CD4-positive, CD25-positive, alpha-beta regulatory T cell (primary cell): ENCODE measurements around the gene PKN2. TPM values are rescaled to one million over a fixed set of nuclear protein-coding genes. Genes with fewer than 3 reads are reported as not detected.

Experiments
- ATAC-seq, 2 donors: fragments of 150-1000 bp; cut with Tn5 transposase; one replicate each; pipeline ENCODE4 v1.10.0; 2021; ENCODE audit warnings: low read depth in 2 of 2, moderate number of reproducible peaks in 2 of 2, moderate library complexity in 1 of 2
- DNase-seq, 3 donors: peaks; one replicate each; pipeline versions ENCODE4 v3.0.0 to v3.0.0-alpha.2; 2012 to 2022; ENCODE audit warnings: mixed read lengths in 1 of 3
- H3K27ac ChIP-seq: one replicate; pipeline ENCODE4 v1.7.0; 2013; ENCODE audit warnings: mild to moderate bottlenecking, low read length; ENCODE audit not compliant: insufficient read depth, poor library complexity, severe bottlenecking
- H3K27me3 ChIP-seq: one replicate; pipeline ENCODE4 v1.7.0; 2013; ENCODE audit warnings: low read length; ENCODE audit not compliant: control insufficient read depth, insufficient read depth
- H3K36me3 ChIP-seq: one replicate; pipeline ENCODE4 v1.7.0; 2013; ENCODE audit warnings: mild to moderate bottlenecking, low read length, moderate library complexity; ENCODE audit not compliant: control insufficient read depth, insufficient read depth
- H3K4me1 ChIP-seq: 2 replicates; pipeline ENCODE4 v1.7.0; 2013; ENCODE audit warnings: mild to moderate bottlenecking, low read length; ENCODE audit not compliant: insufficient read depth, control insufficient read depth, poor library complexity, severe bottlenecking
- H3K4me3 ChIP-seq: one replicate; pipeline ENCODE4 v1.7.0; 2013; ENCODE audit warnings: low read depth, mild to moderate bottlenecking, low read length, moderate library complexity
- H3K9me3 ChIP-seq, 2 experiments: 1 replicate in 1 of 2; 2 replicates in 1 of 2; pipeline ENCODE4 v1.7.0; 2013; ENCODE audit warnings: low read length in 2 of 2, mild to moderate bottlenecking in 1 of 2, moderate library complexity in 1 of 2; ENCODE audit not compliant: control insufficient read depth in 2 of 2
- H3K27ac Mint-ChIP-seq, 3 donors: one replicate each; pipeline ENCODE4 v1.8.0; 2020 to 2022; ENCODE audit warnings: mild to moderate bottlenecking in 3 of 3, mixed read lengths in 3 of 3, moderate library complexity in 2 of 3
- H3K27me3 Mint-ChIP-seq: one replicate; pipeline ENCODE4 v1.8.0; 2022; ENCODE audit warnings: mild to moderate bottlenecking, mixed read lengths
- H3K36me3 Mint-ChIP-seq: one replicate; pipeline ENCODE4 v1.8.0; 2020; ENCODE audit warnings: mixed read lengths
- H3K4me1 Mint-ChIP-seq, 4 donors: one replicate each; pipeline ENCODE4 v1.8.0; 2020 to 2022; ENCODE audit warnings: mixed read lengths in 4 of 4, mild to moderate bottlenecking in 1 of 4
- H3K4me3 Mint-ChIP-seq, 4 donors: one replicate each; pipeline ENCODE4 v1.8.0; 2020 to 2022; ENCODE audit warnings: mild to moderate bottlenecking in 4 of 4, mixed read lengths in 4 of 4, moderate library complexity in 3 of 4
- H3K9me3 Mint-ChIP-seq, 7 donors: one replicate each; pipeline ENCODE4 v1.8.0; 2020 to 2022; ENCODE audit warnings: mixed read lengths in 7 of 7, mild to moderate bottlenecking in 3 of 7, moderate library complexity in 2 of 7
- polyA plus RNA-seq, 4 donors: library from polyadenylated mRNA; unstranded; fragments of 300-500 nt; fragmentation: Illumina TruSeq; gene quantifications; one replicate each; pipeline ENCODE4 v1.2.3, GENCODE V29; 2021
- total RNA-seq: library from RNA; stranded (reverse); gene quantifications from one replicate; pipeline ENCODE4 v1.2.3, GENCODE V29; 2022

Gene PKN2
- total and polyA plus RNA-seq, 5 donors from 2014 or later: 6.7 to 41.9 (median 7.5) TPM

DNA sequence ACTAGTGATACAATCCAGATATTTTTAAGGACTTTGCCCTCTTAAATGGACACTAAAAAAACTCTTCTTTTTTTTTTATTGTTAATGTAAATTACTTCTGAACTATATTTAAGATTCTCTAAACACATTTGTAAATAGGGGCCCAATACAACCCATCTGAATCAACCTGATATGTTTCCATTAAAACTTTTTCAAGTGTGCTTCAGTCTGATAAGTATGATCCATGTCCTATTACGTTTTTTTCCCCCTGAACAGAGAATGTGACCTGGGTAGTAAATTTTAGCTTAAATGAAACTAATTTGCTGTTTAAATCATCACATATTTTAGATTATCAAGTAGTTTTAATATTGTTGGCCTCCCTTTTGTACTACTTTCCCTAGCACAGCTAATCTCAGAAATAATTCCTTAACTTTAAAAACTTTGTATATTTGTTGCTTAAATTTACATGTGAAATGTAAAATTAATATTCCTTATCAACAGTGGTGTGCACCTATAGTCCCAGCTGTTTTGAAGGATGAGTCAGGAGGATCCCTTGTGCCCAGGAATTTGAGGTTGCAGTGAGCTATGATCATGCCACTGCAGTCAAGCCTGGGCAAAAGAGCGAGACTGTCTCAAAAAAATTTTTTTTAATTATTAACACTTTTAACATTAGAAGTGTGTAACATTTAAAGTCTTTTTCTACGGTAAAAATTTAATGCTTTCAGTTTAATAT is 3.0 kb upstream of the PKN2 start:
- Mint-ChIP-seq H3K9me3 (peaks cover 0 to 2% (median 0%) of the 10 kb centered on the region in 7 donors), H3K27ac (no peak overlapping the region), H3K4me3 (peak overlapping the region in 1 of 4 donors; percentile 16), H3K36me3 (no peaks in the 10 kb centered on the region), H3K27me3 (peaks cover 4% of the 10 kb centered on the region), H3K4me1 (peaks cover 9 to 21% (median 12%) of the 10 kb centered on the region in 4 donors)
- ATAC-seq: no peak
- DNase-seq: no peak
- Histone ChIP-seq H3K27ac (no peak overlapping the region), H3K27me3 (no peaks in the 10 kb centered on the region), H3K4me3 (no peak overlapping the region), H3K36me3 (no peaks in the 10 kb centered on the region), H3K4me1 (peaks cover 26% of the 10 kb centered on the region), H3K9me3 (no peaks in the 10 kb centered on the region)

DNA sequence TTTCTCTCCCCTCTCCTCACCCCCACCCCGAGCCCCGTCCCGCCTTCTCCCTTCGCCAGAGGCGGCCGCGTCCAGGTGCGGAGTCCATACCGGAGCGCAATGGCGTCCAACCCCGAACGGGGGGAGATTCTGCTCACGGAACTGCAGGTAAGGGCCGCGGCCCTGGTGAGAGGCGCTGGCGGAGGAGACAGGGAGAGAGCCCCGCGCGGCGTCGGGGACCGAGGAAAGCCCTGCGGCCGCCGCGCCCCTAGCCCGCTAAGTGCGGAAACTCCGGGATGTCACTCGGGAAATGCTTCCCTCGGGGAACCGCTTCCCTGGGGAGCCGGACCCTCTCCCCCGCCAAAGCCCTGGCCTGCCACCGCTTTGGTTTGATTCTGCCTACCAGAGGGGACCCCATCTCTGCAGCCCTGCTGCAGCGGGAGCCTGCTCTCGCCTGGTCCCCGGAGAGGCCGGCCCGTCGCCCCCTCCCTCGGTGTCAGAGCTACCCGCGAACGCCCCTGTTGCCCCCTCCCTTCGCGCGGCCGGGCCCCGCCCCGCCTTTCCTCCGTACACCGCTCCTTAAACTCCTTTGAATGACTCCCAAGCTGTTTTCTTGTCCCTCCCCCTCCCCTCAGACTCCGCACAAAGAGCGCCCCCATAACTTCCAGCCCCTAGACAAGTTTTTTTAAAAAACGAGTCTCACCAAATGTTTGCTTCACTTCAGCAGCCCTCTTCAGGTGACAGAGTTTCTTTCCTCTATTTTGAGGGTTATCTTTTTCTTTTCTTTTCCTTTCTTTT is 597 bp downstream of the PKN2 start:
- no peaks in the 10 kb centered on the region for H3K27me3 ChIP-seq
- H3K36me3 Mint-ChIP-seq: no peaks in the 10 kb centered on the region
- H3K9me3 ChIP-seq: no peaks in the 10 kb centered on the region
- H3K9me3 Mint-ChIP-seq: no peaks in the 10 kb centered on the region
- peak overlapping the region; percentile 94 for H3K27ac ChIP-seq
- H3K4me3 Mint-ChIP-seq: peak overlapping the region; percentile 92 to 99 (median 94)
- H3K4me3 ChIP-seq: peak overlapping the region; percentile 82
- H3K27me3 Mint-ChIP-seq: no peaks in the 10 kb centered on the region
- peak; percentile 47 to 64 (median 51) for DNase-seq
- H3K27ac Mint-ChIP-seq: peak overlapping the region; percentile 95 to 97 (median 97)
- peaks cover 13 to 50% (median 31%) of the 10 kb centered on the region in 4 donors for H3K4me1 Mint-ChIP-seq
- H3K36me3 ChIP-seq: no peaks in the 10 kb centered on the region
- ATAC-seq: peak; percentile 14 to 19
- H3K4me1 ChIP-seq: peaks cover 33% of the 10 kb centered on the region

DNA sequence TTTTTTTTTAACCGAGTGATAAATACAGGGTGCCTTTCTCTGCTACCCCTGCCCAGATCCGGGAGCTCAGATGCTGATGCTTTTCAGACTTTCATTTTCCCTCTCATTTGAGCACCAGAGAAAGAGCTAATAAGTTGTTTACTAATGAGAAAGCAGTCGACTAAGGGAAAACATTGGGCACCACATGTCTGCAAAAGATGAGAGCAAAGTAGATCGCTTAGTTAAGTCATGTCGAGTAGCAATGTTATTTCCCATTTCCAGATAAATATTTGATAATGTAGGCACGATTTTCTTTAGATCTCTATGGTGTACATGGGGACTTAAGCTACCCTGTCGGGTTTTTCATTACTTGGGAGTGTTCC is 1.2 kb downstream of the PKN2 start:
- ATAC-seq: no peak
- H3K9me3 ChIP-seq: no peaks in the 10 kb centered on the region
- Mint-ChIP-seq H3K27ac (peak overlapping the region; percentile 94 to 97 (median 97)), H3K4me1 (peaks cover 17 to 56% (median 37%) of the 10 kb centered on the region in 4 donors), H3K36me3 (no peaks in the 10 kb centered on the region), H3K9me3 (no peaks in the 10 kb centered on the region), H3K27me3 (no peaks in the 10 kb centered on the region), H3K4me3 (peak overlapping the region; percentile 92 to 99 (median 94))
- DNase-seq: peak in 1 of 3 donors; percentile 48
- H3K4me3 ChIP-seq: peak overlapping the region; percentile 82
- no peaks in the 10 kb centered on the region for H3K36me3 ChIP-seq
- peak overlapping the region; percentile 94 for H3K27ac ChIP-seq
- H3K27me3 ChIP-seq: no peaks in the 10 kb centered on the region
- H3K4me1 ChIP-seq: peaks cover 33% of the 10 kb centered on the region

DNA sequence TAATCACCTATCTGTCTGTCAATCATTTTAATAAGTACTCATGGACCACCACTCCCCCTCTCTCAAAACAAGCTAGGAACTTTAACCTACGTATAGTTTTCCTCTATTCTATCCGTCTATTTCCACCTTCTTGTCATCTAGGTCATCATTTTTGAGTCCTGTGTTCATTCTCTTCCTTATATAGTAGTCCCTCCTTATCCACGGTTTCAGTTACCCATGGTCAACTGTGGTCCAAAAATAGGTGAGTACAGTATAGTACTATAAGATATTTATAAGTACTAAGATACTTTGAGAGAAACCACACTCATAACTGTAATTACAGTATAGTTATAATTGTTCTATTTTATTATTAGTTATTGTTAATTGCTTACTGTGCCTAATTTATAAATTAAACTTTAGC is 7.5 kb downstream of the PKN2 start:
- Mint-ChIP-seq H3K27me3 (no peaks in the 10 kb centered on the region), H3K36me3 (peaks cover 15% of the 10 kb centered on the region), H3K27ac (no peak overlapping the region), H3K4me3 (peak overlapping the region in 1 of 4 donors; percentile 73), H3K4me1 (peaks cover 41 to 70% (median 60%) of the 10 kb centered on the region in 4 donors), H3K9me3 (no peaks in the 10 kb centered on the region)
- H3K36me3 ChIP-seq: peaks cover 9% of the 10 kb centered on the region
- H3K27me3 ChIP-seq: no peaks in the 10 kb centered on the region
- H3K4me1 ChIP-seq: peaks cover 3% of the 10 kb centered on the region
- no peak overlapping the region for H3K27ac ChIP-seq
- no peak overlapping the region for H3K4me3 ChIP-seq
- ATAC-seq (no peak), DNase-seq (no peak)
- H3K9me3 ChIP-seq: no peaks in the 10 kb centered on the region

DNA sequence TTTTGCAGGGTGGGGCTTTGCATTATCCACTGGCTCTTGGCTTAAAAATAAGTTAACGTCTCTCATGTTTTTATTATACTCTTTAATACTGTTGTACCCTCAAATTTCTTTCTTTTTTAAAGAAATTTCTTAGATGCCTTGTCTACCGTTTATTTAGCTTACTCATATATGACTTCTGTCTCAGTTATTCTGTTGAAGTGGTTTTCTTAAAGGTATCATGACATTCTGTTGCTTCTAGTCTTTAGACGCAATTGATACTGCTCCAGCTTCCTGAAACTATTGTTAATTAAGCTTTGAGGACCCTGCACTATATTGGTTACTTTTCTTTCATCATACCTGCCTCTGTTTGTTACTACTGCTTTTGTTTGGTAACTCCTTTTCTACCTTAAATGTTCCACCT is 11.7 kb downstream of the PKN2 start:
- peaks cover 9% of the 10 kb centered on the region for H3K36me3 ChIP-seq
- Mint-ChIP-seq H3K9me3 (no peaks in the 10 kb centered on the region), H3K36me3 (peaks cover 23% of the 10 kb centered on the region), H3K4me1 (peaks cover 49 to 57% (median 55%) of the 10 kb centered on the region in 4 donors), H3K27ac (peak overlapping the region; percentile 3 to 85 (median 6)), H3K4me3 (peak overlapping the region in 1 of 4 donors; percentile 65), H3K27me3 (no peaks in the 10 kb centered on the region)
- no peaks in the 10 kb centered on the region for H3K27me3 ChIP-seq
- H3K4me3 ChIP-seq: no peak overlapping the region
- no peak for ATAC-seq
- H3K4me1 ChIP-seq: no peaks in the 10 kb centered on the region
- H3K27ac ChIP-seq: no peak overlapping the region
- H3K9me3 ChIP-seq: no peaks in the 10 kb centered on the region
- no peak for DNase-seq

DNA sequence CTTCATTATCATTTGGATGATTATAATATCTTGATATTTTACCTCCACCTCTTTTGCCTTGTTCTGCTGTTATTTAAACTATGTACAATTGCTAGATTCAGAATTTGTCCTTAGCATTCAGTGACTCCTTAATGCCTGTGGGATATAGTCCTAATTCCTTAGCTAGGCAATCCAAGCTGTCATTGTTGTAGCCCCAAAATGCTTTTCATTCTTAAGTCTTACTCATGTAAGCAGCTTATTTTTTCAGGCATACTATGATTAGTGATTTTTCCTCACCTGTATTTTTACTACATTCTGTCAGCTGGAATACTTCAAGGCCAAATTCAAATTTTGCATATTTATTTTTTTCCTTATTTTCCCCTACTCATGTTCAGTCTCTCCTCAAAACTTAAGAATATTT is 13.4 kb downstream of the PKN2 start:
- Mint-ChIP-seq H3K4me3 (no peak overlapping the region), H3K9me3 (no peaks in the 10 kb centered on the region), H3K27ac (peak overlapping the region in 1 of 3 donors; percentile 58), H3K36me3 (peaks cover 22% of the 10 kb centered on the region), H3K4me1 (peaks cover 41 to 60% (median 54%) of the 10 kb centered on the region in 4 donors), H3K27me3 (no peaks in the 10 kb centered on the region)
- Histone ChIP-seq H3K4me1 (no peaks in the 10 kb centered on the region), H3K9me3 (no peaks in the 10 kb centered on the region), H3K4me3 (no peak overlapping the region), H3K36me3 (peaks cover 2% of the 10 kb centered on the region), H3K27me3 (no peaks in the 10 kb centered on the region), H3K27ac (no peak overlapping the region)
- ATAC-seq (no peak), DNase-seq (no peak)

DNA sequence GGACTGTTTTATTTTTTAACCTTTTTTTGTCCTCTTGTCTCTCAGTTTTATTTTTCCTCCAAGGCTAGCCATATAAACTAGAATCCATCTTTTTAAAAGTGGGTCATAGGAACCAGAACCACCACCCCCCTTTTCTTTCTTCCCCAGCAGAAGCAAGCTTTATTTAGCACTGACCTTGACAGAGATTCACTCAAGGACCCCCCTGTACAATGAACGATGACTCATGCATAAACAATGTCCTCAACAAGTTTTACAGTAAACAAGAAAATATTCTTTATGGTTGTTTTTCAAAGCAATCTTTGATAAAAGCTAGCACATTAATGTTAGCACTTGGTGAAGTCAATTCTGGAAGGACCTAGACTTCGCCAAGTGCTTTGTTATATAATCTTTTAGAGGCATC is 14.1 kb downstream of the PKN2 start:
- Mint-ChIP-seq H3K36me3 (peaks cover 22% of the 10 kb centered on the region), H3K27me3 (no peaks in the 10 kb centered on the region), H3K9me3 (no peaks in the 10 kb centered on the region), H3K4me1 (peaks cover 43 to 63% (median 57%) of the 10 kb centered on the region in 4 donors), H3K4me3 (no peak overlapping the region), H3K27ac (no peak overlapping the region)
- Histone ChIP-seq H3K9me3 (no peaks in the 10 kb centered on the region), H3K4me1 (no peaks in the 10 kb centered on the region), H3K36me3 (no peaks in the 10 kb centered on the region), H3K27me3 (no peaks in the 10 kb centered on the region), H3K4me3 (no peak overlapping the region), H3K27ac (no peak overlapping the region)
- ATAC-seq (no peak), DNase-seq (no peak)
